Measurements from ENCODE around the gene DYNC1LI1.
"Not testable (repeated sequence)": the region's sequence is repeated elsewhere in the genome, so short reads cannot be mapped to it uniquely, and the experiment has no call there.

The DYNC1LI1 gene

DNA sequence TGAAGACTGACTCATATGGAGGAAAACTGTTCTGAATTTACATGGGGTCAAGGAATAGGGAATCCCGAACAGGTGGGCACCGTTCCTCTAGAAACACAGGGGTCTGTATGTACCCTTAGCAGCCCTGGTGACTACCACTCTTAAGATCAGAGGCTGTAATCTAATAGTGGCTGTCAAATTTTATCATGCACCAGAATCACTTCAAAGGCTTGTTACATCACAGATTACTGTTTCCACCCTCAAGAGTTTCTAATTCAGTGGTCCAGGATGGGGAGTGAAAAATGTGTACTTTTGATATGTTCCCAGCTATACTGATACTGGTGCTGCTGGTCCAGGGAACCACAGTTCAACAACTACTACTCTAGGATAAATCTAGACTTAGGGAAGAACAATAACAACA lies 27.9 kb downstream of the DYNC1LI1 start:
- no peak for DNase-seq (ENCODE audit: low read depth)
- TF ChIP-seq CTCF (conservative IDR thresholded peaks at IDR 0.05; ENCODE audit: low read length): no peak
- no peak overlapping the region for H3K4me3 ChIP-seq (ENCODE audit: low read length)

DNA sequence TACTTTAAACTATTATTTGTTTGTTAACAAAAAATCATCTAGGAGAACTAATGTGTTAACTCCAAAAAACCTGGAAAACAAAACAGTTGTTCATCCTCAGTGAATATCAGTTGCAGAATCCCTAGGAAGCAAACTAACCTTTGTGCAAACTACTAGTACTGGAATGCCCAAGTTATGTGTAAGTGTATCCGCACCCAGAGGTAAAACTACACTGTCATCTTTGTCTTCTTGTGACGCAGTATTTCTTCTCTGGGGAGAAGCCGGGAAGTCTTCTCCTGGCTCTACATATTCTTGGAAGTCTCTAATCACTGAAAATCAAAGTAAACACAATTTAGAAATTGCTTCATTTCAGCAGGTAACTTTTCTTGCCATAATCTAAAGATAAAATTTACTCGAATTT lies 29.8 kb downstream of the DYNC1LI1 start:
- no peak overlapping the region for H3K4me3 ChIP-seq (ENCODE audit: low read length)
- DNase-seq (ENCODE audit: low read depth): no peak
- TF ChIP-seq CTCF (conservative IDR thresholded peaks at IDR 0.05; ENCODE audit: low read length): no peak

- H3K4me3 ChIP-seq (ENCODE audit: low read length): no peak overlapping the region
- no peak for DNase-seq (ENCODE audit: low read depth)
- TF ChIP-seq CTCF (conservative IDR thresholded peaks at IDR 0.05; ENCODE audit: low read length): no peak
Measured at GRCh38 chr3:32532434-32532833, 38.2 kb downstream of the DYNC1LI1 start.

DNA sequence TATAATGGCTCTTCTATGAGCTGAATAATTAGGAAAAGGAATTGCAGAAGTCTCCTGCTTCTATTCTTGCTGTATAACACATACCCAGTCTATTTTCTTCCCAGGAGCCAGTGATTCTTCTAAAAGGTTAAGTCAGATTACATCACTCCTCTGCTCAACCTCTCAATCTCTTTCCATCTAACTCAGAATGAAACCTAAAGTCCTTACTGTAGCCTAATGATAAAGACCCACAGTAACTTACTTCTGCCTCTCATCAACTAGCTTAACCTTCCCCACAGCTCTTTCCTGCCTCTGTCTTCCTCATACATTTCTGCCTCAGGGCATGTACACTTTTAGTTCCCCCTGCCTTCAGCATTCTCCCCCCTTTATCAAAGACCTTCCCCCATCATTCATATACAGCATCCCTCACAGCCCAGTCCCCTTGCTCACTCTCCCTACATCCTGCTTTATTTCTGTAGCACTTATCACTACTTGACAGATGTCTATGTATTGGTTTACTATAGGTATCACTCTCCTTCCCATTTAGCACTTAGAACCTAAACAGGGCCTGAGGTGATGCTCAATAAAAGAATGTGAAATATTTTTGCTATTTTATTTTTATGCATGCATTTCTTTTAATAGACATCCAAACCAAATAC lies 39.5 kb downstream of the DYNC1LI1 start:
- no peak for DNase-seq (ENCODE audit: low read depth)
- H3K4me3 ChIP-seq (ENCODE audit: low read length): no peak overlapping the region
- TF ChIP-seq CTCF (conservative IDR thresholded peaks at IDR 0.05; ENCODE audit: low read length): no peak

GRCh38 chr3:32525720-32526119 lies 44.9 kb downstream of the DYNC1LI1 start:
- H3K4me3 ChIP-seq (ENCODE audit: low read length): no peak overlapping the region
- DNase-seq (ENCODE audit: low read depth): no peak
- no peak for TF ChIP-seq CTCF (conservative IDR thresholded peaks at IDR 0.05; ENCODE audit: low read length)

DNA sequence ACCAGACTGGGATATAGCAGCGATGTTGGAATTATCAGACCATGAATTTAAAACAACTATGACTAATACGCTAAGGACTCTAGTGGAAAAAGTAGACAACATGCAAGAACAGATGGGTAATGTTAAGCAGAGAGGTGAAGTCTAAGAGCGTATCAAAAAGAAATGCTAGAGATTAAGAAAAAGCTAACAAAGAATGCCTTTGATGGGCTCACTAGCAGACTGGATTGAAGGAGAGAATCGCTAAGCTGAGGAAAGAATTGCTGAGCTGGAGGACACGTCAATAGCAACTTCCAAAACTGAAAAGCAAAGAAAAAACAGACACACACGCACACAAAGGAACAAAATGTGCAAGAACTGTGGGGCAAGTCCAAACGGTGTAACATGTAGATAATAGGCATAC lies 48.0 kb downstream of the DYNC1LI1 start:
- DNase-seq (ENCODE audit: low read depth): no peak
- TF ChIP-seq CTCF (conservative IDR thresholded peaks at IDR 0.05; ENCODE audit: low read length): no peak
- H3K4me3 ChIP-seq (ENCODE audit: low read length): no peak overlapping the region

- not testable (repeated sequence) for H3K4me3 ChIP-seq (ENCODE audit: low read length); DNase-seq (ENCODE audit: low read depth)
Measured at GRCh38 chr3:32518921-32519320, 51.7 kb downstream of the DYNC1LI1 start.

GRCh38 chr3:32516751-32517150 lies 53.9 kb downstream of the DYNC1LI1 start:
- not testable (repeated sequence) for DNase-seq (ENCODE audit: low read depth); H3K4me3 ChIP-seq (ENCODE audit: low read length)

All from AG10803 (cell line).